HG03039 (cell line): ENCODE results near the gene CCR1.
"Not testable (repeated sequence)": the region's sequence is repeated elsewhere in the genome, so short reads cannot be mapped to it uniquely, and the experiment has no call there.

Experiments
- ATAC-seq: cut with Tn5 transposase; IDR thresholded peaks from one replicate; pipeline ENCODE4 v1.9.1; 2021; ENCODE audit warnings: mild to moderate bottlenecking, moderate library complexity; ENCODE audit not compliant: unreplicated experiment

CCR1 gene

DNA sequence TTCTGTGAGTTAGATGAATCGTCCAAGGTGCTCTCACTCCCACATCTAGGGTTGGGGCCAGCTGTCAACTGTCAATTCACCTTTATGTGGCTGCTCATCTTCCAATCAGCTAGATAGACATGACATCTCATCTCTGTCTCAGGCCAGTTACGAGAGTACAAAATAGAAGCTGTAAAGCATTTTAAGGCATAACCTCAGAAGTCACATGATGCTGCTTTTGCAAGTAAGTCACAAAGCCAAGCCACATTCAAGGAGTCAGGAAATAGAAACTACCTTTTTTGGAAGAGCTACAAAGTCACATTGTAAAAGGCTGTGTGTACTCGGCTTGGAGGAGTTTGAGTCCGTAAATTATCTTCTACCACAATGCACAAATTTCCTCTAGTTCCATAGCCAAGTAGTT is 5.1 kb upstream of the CCR1 start:
- ATAC-seq: no peak

DNA sequence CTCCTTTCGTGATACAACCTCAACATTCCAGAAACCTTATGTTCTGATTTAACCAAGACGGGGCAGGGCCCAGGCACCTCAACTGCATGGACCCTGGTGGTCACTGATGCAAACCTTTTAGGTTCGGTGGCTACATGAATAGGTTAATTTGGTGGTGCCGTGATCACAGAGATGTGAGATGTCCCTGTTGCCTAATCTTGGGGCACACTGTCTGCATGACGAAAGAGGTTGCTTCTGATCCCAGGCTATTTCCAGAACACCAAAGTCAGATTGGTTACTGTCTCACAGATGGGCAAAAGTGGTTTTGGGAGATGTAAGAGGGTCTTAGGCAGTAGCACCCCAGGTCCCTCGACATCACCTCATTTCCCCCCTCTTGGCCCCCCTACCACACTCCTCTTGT is 4.0 kb upstream of the CCR1 start:
- ATAC-seq: no peak

DNA sequence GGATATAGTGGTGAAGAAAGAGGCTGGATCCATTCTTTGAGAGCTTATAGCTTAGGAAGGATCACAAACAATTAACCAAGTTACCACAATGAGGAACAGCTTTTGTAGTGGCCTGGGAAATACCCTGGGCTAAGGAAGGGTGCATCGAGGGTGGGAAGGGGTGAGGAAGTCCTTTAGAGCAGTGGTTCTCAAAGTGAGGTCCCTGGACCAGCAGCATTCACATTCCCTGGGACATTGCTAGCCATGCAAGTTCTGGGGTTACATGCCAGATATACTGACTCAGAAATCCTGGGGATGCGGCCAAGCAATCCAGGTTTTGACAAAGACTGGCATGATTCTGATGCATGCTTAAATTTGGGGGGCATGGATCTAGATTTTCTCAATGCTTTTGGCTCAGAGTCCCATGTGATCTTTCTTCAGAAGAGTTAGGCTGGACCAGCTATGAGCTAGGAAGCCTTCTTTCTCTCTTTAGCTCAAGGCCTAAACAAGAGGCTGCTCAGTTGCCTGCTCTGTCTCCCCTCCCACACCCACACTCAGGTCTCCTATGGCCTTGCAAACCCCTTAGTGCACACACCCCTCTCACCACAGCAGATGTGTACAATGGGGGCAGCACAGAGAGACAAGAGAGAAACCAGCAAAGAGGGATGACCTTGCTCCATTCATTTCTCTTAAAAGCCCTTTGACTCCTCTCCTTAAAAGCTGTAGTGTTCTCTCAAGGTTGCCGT is 1.8 kb upstream of the CCR1 start:
- ATAC-seq: no peak

DNA sequence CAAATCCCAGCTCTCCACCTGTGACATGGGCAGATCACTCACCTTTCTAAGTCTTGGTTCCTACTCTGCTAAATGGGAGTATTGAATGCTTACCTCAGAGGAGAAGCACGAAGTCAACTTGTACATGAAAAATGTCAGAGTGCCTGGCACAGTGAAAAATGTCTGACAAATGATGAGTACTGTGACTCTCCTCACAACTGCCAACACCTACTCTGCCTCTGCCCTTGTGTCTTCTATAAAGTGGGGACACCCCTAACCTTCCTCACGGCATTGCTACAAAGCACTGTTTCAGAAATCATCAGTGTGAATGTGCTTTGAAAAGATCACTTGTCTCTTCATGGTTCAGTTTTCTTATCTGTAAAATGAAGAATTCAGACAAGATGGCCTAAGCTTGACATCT is 940 bp upstream of the CCR1 start:
- no peak for ATAC-seq

DNA sequence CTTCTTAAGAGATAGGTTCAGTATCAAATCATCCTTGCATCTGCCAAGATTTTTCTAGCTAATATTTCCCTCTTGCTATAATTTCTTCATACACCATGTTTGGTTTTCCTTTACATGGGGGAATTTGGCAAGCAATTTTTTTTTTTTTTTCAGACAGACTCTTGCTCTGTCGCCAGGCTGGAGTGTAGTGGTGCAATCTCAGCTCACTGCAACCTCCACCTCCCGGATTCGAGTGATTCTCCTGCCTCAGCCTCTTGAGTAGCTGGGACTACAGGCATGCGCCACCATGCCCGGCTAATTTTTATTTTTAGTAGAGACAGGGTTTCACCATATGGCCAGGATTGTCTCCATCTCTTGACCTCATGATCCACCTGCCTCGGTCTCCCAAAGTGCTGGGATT is 599 bp downstream of the CCR1 start:
- not testable (repeated sequence) for ATAC-seq

DNA sequence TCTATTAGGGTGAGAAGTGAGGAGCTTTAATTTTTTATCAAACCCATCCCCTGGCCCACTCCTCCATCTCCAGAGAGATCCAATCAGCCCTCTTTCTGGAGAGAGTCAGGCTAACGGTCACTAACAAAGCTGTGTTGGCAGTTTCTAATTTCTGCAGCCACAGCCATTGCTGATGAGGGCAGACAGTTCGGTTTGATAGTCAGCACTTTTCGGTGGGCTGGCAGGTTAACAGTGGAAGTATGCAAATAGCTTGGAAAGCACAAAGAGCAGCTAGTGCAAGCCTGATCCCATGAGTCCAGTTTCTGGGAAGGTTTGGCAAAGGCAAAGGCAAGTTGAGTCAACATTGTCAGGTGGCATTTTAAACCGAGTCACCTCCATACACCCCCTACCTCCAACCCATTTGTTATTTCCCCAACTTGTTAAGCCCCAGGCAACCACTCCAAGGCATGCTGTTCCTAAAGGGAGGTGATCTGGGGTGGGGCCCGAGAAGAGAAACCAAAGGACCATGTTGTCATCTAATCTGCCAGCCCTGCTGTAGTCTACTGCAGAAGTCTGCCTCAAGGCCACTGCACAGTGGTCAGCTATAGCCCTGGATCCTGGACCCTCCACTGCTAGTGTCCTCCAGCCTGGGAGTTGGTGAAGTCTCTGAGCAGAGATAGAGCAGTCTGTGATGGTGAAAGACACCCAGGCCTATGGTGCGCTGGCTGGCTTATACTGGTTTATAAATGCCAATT is 1.7 kb downstream of the CCR1 start:
- ATAC-seq: no peak

DNA sequence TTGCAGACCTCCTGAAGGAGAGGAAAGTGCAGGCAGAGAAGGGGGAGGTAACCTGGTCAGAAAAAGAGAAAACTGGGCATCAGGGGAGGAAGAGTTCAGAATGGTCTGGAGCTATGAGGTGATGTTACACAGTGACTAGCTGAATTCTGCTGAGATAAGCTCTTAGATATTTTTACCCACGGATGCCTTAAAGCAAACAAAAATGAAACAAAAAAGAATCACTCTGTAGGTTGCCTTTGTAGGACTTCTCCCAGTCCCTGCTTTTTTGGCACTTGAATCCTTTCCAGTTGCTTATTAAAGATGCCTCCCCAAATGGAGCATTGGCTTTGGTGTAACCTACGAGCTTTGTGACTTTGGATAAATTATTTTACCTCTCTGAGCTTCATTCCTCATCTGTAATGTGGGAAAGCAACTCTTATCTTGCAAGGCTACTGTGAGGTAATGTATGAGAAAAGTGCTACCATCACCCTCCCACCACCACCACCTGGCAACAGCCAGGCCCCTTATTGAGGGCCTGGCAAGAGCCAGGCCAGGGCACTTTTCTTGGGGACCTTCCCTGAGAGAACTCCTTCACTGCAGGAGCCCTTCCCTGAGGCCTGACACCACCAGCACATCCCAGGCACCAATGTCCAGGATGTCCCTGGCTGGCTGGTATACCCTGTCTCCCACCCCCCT is 2.7 kb downstream of the CCR1 start:
- ATAC-seq: no peak

DNA sequence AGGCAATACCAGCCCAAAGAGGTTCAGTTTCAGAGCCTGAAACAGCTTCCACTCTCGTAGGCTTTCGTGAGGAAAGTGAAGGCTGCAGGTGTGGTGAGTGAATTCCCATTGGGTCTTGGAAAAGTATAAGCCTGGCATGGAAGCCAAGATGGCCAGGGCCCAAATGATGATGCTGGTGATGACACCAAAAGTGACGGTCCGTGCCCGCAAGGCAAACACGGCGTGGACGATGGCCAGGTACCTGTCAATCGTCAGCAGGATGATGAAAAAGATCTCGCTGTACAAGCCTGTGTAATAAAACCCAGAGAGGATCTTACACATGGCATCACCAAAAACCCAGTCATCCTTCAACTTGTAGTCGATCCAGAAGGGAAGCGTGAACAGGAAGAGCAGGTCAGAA is 4.4 kb downstream of the CCR1 start:
- ATAC-seq: no peak

DNA sequence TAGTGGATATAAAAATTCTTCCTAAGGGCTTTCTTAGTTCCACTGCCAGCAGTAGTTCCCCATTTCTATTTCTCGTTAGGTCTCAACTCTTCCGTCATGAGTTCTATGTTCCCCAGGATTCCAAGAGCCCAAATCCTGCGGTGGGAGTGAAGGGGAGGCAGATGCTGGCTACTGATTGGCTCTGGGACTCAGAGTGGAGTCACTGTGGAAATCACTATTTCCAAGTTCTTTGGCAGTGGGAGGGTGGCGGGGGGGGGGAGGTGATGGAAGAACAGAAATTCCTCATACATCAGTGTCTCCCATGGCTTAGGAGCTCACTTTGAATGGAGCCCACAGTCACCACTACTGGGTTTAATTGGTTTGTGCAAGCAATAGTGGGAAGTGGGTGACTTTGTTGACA is 5.6 kb downstream of the CCR1 start:
- no peak for ATAC-seq

DNA sequence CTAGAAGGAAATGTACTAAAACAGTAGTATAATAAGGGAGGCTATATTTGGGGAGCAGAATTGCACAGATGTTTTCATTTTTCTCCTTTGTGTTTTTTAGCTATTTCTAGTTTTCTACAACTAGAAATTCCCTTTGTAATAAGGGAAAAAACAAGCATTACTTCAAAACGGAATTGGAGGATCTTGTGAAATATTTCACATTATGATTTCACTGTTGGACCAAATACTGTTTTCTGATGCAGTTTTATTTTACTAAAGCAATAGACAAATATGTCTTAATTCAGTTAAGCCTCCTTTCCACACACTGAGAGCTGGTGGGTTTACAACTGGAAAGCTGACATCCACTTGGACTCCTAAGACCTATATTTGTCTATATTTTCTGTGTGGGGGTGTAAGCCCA is 7.3 kb downstream of the CCR1 start:
- no peak for ATAC-seq

DNA sequence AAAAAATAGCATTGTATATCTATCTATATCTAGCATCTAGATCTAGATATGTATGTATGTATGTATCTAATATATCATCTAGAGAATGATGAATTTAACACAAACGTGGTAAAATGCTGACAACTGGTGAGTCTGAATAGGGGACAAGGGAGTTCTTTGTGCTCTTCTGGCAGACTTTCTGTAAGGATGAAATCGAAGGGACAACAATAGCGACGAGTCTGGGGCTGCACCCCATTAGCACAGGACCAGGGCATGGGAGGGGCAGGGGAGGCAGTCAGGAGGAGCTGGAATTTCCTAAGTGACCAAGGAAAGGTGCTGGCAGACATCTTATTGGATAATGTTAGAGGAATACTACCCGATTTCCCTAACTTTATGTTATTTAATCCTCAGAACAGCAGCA is 7.9 kb downstream of the CCR1 start:
- ATAC-seq: no peak

DNA sequence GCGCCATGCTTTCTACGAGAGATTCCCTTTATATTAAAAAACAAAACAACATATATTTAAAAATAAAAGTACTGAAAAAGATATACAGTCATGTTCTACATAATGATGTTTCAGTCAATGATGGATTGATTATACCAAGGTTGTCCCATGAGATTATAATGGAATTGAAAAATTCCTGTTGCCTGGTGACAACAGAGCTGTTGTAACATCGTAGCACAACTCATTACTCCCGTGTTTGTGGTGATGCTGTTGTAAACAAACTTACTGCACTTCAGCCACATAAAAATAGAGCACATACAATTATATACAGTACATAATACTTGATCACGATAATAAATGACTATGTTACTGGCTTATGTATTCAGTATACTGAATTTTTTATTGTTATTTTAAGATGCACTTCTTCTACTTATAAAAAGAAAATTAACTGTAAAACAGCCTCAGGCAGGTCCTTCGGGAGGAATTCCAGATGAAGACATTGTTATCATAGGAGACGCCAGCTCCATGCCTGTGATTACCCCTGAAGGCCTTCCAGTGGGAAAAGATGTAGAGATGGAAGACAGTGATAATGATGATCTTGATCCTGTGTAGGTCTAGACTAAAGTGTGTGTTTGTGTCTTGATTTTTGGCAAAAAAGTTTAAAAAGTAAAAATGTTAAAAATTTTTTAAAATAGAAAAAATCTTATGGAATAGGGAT is 11.7 kb downstream of the CCR1 start:
- ATAC-seq: no peak

DNA sequence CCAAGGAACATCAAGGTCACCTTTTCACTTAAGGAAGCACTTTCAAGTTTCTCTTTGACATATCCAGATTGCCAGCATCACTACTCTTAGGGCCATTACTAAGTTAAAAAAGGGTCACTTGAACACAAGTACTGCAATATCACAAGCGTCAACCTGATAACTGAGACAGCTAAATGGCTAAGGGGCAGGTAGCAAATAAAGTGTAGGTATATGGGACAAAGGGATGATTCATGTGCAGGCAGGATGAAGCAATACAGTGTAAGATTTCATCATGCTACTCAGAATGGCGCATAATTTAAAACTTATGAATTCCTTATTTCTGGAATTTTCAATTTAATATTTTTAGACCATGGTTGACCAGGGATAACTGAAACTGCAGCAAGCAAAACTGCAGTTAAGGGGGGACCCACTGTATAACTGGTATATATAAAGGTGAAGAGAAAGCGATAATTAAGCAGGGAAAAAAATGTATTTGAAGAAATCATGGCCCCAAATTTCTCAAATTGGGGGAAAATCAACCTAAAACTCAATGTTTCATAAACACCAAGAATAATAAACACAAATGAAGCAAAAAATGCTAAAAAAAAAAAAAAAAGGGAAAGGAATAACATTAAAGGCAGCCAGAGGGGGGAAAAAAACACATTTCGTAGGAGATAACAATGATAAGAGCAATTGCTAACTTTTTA is 13.1 kb downstream of the CCR1 start:
- ATAC-seq: no peak

DNA sequence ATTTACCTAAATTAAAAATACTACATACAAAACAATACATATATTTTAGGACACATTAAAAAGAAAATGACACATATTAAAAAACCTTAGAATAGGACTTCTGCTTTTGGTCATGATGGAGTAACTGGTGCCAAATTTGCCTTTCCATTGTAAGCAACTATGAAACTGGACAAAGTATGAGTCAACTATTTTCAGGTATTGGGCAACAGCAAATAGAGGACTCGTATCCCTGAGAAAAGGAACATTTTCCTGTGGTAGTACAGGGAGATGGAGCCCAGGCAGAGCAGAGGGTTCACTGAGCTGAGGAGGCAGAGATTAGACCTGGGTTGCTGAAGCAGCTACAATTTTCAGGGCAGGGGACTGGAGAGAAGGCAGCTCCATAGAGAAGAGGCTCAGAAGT is 14.7 kb downstream of the CCR1 start:
- no peak for ATAC-seq

DNA sequence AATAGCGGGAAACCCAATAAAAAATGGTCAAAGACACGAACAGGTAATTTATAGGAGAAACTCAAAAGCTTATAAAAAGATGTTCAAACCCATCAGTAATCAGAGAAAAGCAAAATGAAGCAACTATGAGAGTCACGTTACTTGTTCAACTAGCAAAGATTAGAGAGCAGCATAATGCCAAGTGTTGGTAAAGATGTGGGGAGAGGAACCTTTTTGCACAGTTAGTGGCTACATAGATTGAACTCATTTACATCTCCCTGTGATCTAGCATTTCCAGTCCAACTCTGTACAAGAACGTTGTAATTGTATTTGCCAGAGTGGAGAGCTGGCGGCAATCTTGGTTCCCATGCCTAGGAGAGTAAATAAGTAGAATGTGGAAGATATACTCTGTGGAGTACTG is 15.2 kb downstream of the CCR1 start:
- ATAC-seq: no peak

DNA sequence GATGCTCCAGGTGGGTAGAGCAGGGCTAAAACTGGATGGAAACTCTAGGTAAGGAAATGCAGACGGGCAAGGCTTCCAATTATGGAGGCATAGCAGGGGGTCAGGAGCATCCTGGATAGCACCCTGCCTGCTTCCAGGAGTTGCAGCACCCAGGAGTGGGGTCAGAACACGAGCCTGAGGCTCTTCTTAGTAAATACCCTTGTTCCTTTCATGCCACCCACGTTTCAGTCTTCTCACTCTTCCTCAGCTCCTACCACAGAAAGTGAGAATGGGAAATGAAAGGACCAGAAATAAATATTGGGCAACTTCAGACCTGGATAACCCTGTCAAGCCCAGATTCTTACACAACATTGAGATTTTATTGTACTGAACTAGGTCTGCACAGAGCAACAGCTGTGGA is 16.4 kb downstream of the CCR1 start:
- ATAC-seq: no peak

DNA sequence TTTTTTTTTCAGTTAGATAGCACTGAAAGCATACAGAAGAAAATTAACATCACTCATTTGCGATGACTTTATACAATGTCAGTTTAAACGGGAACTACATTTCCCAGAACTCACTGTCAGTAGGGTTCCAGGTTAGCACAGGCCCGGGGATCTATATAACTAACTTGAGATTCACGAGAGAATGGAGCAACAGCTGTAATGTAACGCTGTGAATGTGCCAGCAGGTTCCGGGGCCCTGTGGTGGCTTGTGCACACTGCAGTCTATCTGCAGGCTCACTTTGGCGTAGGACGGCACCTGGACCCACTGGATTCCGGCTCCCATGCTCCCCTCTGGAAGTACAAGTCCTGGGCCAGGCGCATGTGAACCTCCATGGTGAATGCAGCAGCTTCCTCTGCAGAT is 19.4 kb downstream of the CCR1 start:
- ATAC-seq: no peak

DNA sequence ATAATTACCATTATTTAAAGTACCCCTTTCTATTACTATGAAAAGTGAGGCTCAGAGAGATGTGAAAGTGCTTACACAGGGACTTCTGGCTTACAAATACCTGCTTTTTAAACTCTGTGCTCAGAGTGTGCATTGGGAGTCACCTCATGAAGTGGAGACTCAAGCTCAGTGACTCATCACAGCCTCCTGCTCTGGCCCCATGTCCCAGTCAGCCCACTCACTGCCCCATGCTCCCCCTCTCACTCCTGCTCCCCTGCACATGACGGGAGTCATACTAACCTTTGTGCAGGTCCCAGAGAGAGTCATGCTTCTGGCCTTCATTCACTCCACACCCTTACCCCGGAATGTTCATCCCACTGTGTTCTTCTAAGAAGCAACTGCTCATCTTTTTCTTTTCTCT is 20.2 kb downstream of the CCR1 start:
- no peak for ATAC-seq

DNA sequence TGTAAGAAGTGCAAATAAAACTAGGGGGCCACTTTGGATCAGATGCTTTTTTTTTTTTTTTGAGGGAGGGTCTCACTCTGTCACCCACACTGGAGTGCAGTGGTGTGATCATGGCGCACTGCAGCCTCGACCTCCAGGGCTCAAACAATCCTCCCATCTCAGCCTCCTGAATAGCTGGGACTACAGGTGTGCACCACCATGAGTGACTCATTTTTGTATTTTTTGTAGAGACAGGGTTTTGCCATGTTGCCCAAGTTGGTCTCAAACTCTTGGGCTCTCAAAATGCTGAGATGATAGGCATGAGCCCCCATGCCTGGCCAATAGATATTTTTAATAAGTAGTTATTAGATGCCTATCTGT is 20.8 kb downstream of the CCR1 start:
- no peak for ATAC-seq

DNA sequence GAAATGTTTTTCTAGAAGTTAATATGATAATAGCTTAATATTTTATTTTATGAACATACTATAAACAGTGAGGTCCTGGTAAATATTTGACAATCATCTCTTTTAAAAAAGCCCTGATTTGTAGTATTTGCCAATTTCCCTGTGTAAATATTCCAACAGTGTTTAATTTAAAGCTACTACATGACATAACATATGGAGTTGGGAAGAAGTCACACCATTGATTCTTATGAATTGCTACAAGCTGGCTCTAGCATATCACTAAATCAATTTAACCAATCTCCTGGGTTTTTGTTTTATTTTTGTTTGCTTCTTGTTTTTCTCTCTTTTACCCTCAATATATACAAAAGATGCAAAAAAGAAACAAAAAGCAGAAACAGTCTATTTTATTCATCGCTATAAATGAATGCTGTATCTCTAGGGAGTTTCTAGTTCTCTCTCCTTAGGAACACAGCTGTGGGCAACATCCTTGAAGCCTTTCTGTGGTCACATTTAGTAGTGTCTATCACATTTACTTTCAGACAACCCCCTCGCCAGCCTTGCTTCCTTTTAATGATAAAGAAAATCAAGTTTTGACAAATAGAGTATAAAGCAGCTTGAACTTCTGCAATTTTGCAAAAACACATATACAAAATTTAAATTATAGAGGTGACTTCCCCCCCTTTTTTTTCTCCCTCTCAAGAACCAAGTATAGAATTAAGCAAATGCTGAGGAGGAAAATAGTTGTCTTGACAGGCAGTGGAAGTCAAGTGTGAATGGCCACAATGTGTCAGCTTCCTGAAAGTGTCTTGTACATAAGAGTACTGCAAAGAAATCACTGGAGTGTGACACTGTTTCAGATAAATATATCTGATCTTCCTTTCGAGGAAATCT is 21.4 kb downstream of the CCR1 start:
- ATAC-seq: no peak
